Endothelial cell of umbilical vein (primary cell): ENCODE data around the gene SDF4. TPM values are rescaled to one million over a fixed set of nuclear protein-coding genes. Genes with fewer than 3 reads are reported as not detected.

Experiments used
- BruUV-seq: library from RNA; stranded (reverse); fragments of 400-500 nt; replicated peaks from 2 replicates; lab custom pipeline; 2021; lab: Mats Ljungman, UMichigan
- CTCF ChIA-PET: fragments of 300-600, 350-600 bp; sonication (Branson Sonifier 250); formaldehyde crosslinking; loops from one replicate; lab custom pipeline; 2021; ENCODE audit warnings: antibody characterized with exemption, inconsistent platforms; lab: Charles Lee
- POLR2A ChIA-PET: fragments of 300-600, 350-600 bp; sonication (Branson Sonifier 250); formaldehyde crosslinking; loops from one replicate; lab custom pipeline; 2021; ENCODE audit warnings: antibody characterized with exemption, inconsistent platforms; lab: Charles Lee
- DNase-seq: peaks from one replicate; pipeline ENCODE4 v3.0.0-alpha.2; 2011; ENCODE audit warnings: low read depth, low spot score
- FAIRE-seq: peaks from 2 replicates; lab custom pipeline; 2011; peaks lifted over from hg19 to GRCh38; lab: Jason Lieb, UNC
- H2AFZ ChIP-seq: 2 replicates; pipeline ENCODE4 v1.6.0; 2012; ENCODE audit warnings: low read depth, low read length, control low read depth, inconsistent platforms
- H3K27ac ChIP-seq: 2 replicates; pipeline ENCODE4 v1.5.1; 2011; ENCODE audit warnings: low read depth, mild to moderate bottlenecking, control low read depth, low read length, moderate library complexity; ENCODE audit not compliant: insufficient read depth
- H3K27me3 ChIP-seq, 2 experiments: 2 replicates each; pipeline versions ENCODE4 v1.6.0 to v1.6.1; 2011; ENCODE audit warnings: low read length in 2 of 2, mixed read lengths in 1 of 2; ENCODE audit not compliant: control insufficient read depth in 2 of 2, insufficient read depth in 2 of 2
- H3K36me3 ChIP-seq, 2 experiments: 2 replicates in 1 of 2; 3 replicates in 1 of 2; pipeline ENCODE4 v1.5.1; 2011; ENCODE audit warnings: low read length in 2 of 2, mild to moderate bottlenecking in 1 of 2, moderate library complexity in 1 of 2; ENCODE audit not compliant: control insufficient read depth in 2 of 2, insufficient read depth in 2 of 2; ENCODE audit errors: extremely low read depth in 1 of 2
- H3K4me1 ChIP-seq: 3 replicates; pipeline ENCODE4 v1.5.1; 2011; ENCODE audit warnings: mild to moderate bottlenecking, low read length; ENCODE audit not compliant: control insufficient read depth, insufficient read depth; ENCODE audit errors: extremely low read depth
- H3K4me2 ChIP-seq: 2 replicates; pipeline ENCODE4 v1.6.1; 2011; ENCODE audit warnings: low read length, control low read depth, mixed read lengths; ENCODE audit not compliant: insufficient read depth
- H3K4me3 ChIP-seq, 3 experiments: fragments of 200-600 bp in 1 of 3; sonication (generic), shearing (Covaris generic) in 1 of 3; replicated peaks in 1 of 3; 2 replicates each; pipeline ENCODE4 v1.5.1; 2011 to 2016; ENCODE audit warnings: control low read depth in 3 of 3, low read length in 3 of 3, mild to moderate bottlenecking in 2 of 3, inconsistent platforms in 1 of 3, low read depth in 1 of 3, moderate library complexity in 1 of 3; ENCODE audit not compliant: insufficient read depth in 1 of 3
- H3K79me2 ChIP-seq: 2 replicates; pipeline ENCODE4 v1.6.0; 2012; ENCODE audit warnings: low read length, inconsistent platforms; ENCODE audit not compliant: control insufficient read depth, insufficient read depth
- H3K9ac ChIP-seq: replicated peaks from 2 replicates; pipeline ENCODE3; 2011; ENCODE audit warnings: low read length, control low read depth; ENCODE audit not compliant: insufficient read depth; ENCODE audit errors: extremely low read depth
- H3K9me1 ChIP-seq: replicated peaks from 3 replicates; pipeline ENCODE4 v1.6.0; 2011; ENCODE audit warnings: mild to moderate bottlenecking, low read length; ENCODE audit not compliant: control insufficient read depth, insufficient read depth; ENCODE audit errors: extremely low read depth
- H3K9me3 ChIP-seq: replicated peaks from 2 replicates; pipeline ENCODE4 v1.5.1; 2012; ENCODE audit warnings: low read length, inconsistent platforms; ENCODE audit not compliant: control insufficient read depth, insufficient read depth
- H4K20me1 ChIP-seq: replicated peaks from 2 replicates; pipeline ENCODE3; 2011; ENCODE audit warnings: mild to moderate bottlenecking, low read length; ENCODE audit not compliant: control insufficient read depth, insufficient read depth; ENCODE audit errors: extremely low read depth
- CTCF ChIP-seq, 2 donors: IDR thresholded peaks; 1 replicate in 1 of 2; 2 replicates in 1 of 2; pipeline ENCODE4 v1.5.1; 2011; ENCODE audit warnings: low read length in 2 of 2, mild to moderate bottlenecking in 2 of 2, moderate library complexity in 2 of 2, control low read depth in 1 of 2, inconsistent platforms in 1 of 2, low read depth in 1 of 2; ENCODE audit not compliant: insufficient read depth in 1 of 2; ENCODE audit errors: extremely low read depth in 1 of 2
- EZH2 ChIP-seq: IDR thresholded peaks from 2 replicates; pipeline ENCODE4 v1.6.1; 2012; ENCODE audit warnings: borderline replicate concordance, low read depth, mild to moderate bottlenecking, moderate library complexity, low read length, inconsistent platforms; ENCODE audit not compliant: severe bottlenecking
- FOS ChIP-seq: IDR thresholded peaks from 2 replicates; pipeline ENCODE4 v1.6.1; 2011; ENCODE audit warnings: mild to moderate bottlenecking, low read length, moderate library complexity, borderline replicate concordance; ENCODE audit not compliant: insufficient read depth
- GATA2 ChIP-seq: IDR thresholded peaks from 2 replicates; pipeline ENCODE4 v1.7.0; 2011; ENCODE audit warnings: low read depth, mild to moderate bottlenecking, moderate library complexity, mixed read lengths, low read length; ENCODE audit not compliant: insufficient read length, insufficient read depth
- JUN ChIP-seq: IDR thresholded peaks from 2 replicates; pipeline ENCODE4 v1.6.1; 2011; ENCODE audit warnings: borderline replicate concordance, low read depth; ENCODE audit not compliant: insufficient read length, insufficient read depth
- MAX ChIP-seq: IDR thresholded peaks from 2 replicates; pipeline ENCODE4 v1.6.1; 2011; ENCODE audit not compliant: insufficient read depth, insufficient read length
- MYC ChIP-seq: IDR thresholded peaks from one replicate; pipeline ENCODE4 v1.6.1; 2011; ENCODE audit warnings: mild to moderate bottlenecking, low read depth, low read length
- POLR2A ChIP-seq: IDR thresholded peaks from 2 replicates; pipeline ENCODE4 v1.6.1; 2012; ENCODE audit warnings: low read depth, mild to moderate bottlenecking, control low read depth, low read length
- POLR2AphosphoS5 ChIP-seq: IDR thresholded peaks from 2 replicates; pipeline ENCODE4 v1.6.1; 2012; ENCODE audit warnings: low read depth, mild to moderate bottlenecking, control low read depth, low read length, moderate library complexity; ENCODE audit not compliant: insufficient read depth
- dilution Hi-C: fragments of 300-500 bp; cut with MboI; formaldehyde crosslinking; loops from one replicate; pipeline ENCODE4 v1.15.0; 2019; ENCODE audit warnings: low sequenced_read_pairs; ENCODE audit not compliant: extremely low pct_ligation_motif_present
- intact Hi-C: fragments of 100-400 bp; cut with micrococcal nuclease; formaldehyde crosslinking; loops from one replicate; pipeline ENCODE4 v1.10.0; 2022
- polyA plus RNA-seq, 4 experiments: library from polyadenylated mRNA; depleted of rRNA in 3 of 4; stranded (reverse) in 3 of 4; unstranded in 1 of 4; fragments of >200 nt; gene quantifications; 2 replicates each; pipeline versions ENCODE4 v1.2.1 to v1.2.3, GENCODE V29; 2011 to 2012; ENCODE audit warnings: missing spikeins in 1 of 4
- total RNA-seq: library from RNA; stranded (reverse); gene quantifications from 2 replicates; pipeline ENCODE4 v1.2.3, GENCODE V29; 2021

The SDF4 gene
- total and polyA plus RNA-seq, 2 donors (not counting 3 experiments of a cell fraction or from before 2014, with no cell fraction given): 175 to 185 TPM

GRCh38 chr1:1278620-1279019 is 46.8 kb upstream of the SDF4 start:
- TF ChIP-seq EZH2 (no peak), GATA2 (no peak), MAX (no peak), POLR2AphosphoS5 (no peak), POLR2A (no peak), FOS (no peak), JUN (no peak), CTCF (IDR thresholded peaks at IDR 0.05; ENCODE audit: extremely low read depth in 1 of 2, insufficient read depth in 1 of 2, low read depth in 1 of 2, low read length in 2 of 2) (no peak), MYC (no peak)
- FAIRE-seq (no peak), DNase-seq (no peak)
- Histone ChIP-seq H3K4me1 (peaks cover 8% of the 10 kb centered on the region), H3K9me3 (no peaks in the 10 kb centered on the region), H3K27me3 (no peaks in the 10 kb centered on the region), H3K79me2 (no peaks in the 10 kb centered on the region), H2AFZ (no peak overlapping the region), H3K36me3 (no peaks in the 10 kb centered on the region), H3K9ac (no peak overlapping the region), H3K4me3 (no peak overlapping the region), H3K27ac (no peak overlapping the region), H4K20me1 (no peaks in the 10 kb centered on the region), H3K4me2 (no peak overlapping the region), H3K9me1 (no peaks in the 10 kb centered on the region)
- dilution Hi-C loops: no loop called here
- ChIA-PET POLR2A (no interaction called here), CTCF (interaction anchor here (1.3 to 1.4 kb wide), 2 partner anchors 12 to 13 kb away, joined by 4 to 7 read pairs; no protein-coding TSS in a partner anchor)
- intact Hi-C loops: no loop called here
- BruUV-seq: no TSS peak
